ENCODE measurements around the gene IL27RA.

The IL27RA gene

GRCh38 chr19:14031719-14032480 lies at the start of gene IL27RA:
Gene IL27RA (plus strand): TSS chr19:14031762. CDS start chr19:14031873, 111 bp downstream.
- Histone ChIP-seq H3K9me3 (ENCODE audit: control insufficient read depth, insufficient read depth, low read length) (no peaks in the 10 kb centered on the region), H3K27ac (ENCODE audit: low read depth, low read length) (no peak within 1 kb of the TSS), H3K27me3 (ENCODE audit: control insufficient read depth, insufficient read depth, low read length) (peaks cover 7% of the 10 kb centered on the region; the same call in 1 of the 2 replicates), H3K4me3 (ENCODE audit: low read depth, low read length) (peak within 1 kb of the TSS; percentile 82), H3K4me1 (ENCODE audit: control insufficient read depth, insufficient read depth, low read length) (no peaks in the 10 kb centered on the region), H3K9ac (ENCODE audit: low read depth, low read length) (peak within 1 kb of the TSS; percentile 64), H3K36me3 (ENCODE audit: control insufficient read depth, insufficient read depth, low read length) (no peaks in the 10 kb centered on the region)

GRCh38 chr19:13981988-13982501 lies 49.5 kb upstream of the IL27RA start:
- Histone ChIP-seq H3K4me1 (ENCODE audit: control insufficient read depth, insufficient read depth, low read length) (peaks cover 36% of the 10 kb centered on the region), H3K4me3 (ENCODE audit: low read depth, low read length) (no peak overlapping the region), H3K9me3 (ENCODE audit: control insufficient read depth, insufficient read depth, low read length) (no peaks in the 10 kb centered on the region), H3K27ac (ENCODE audit: low read depth, low read length) (no peak overlapping the region), H3K9ac (ENCODE audit: low read depth, low read length) (no peak overlapping the region), H3K36me3 (ENCODE audit: control insufficient read depth, insufficient read depth, low read length) (0 out of 2 replicates have a peak, but pooled peaks cover 5% of the 10 kb centered on the region), H3K27me3 (ENCODE audit: control insufficient read depth, insufficient read depth, low read length) (no peaks in the 10 kb centered on the region)

DNA sequence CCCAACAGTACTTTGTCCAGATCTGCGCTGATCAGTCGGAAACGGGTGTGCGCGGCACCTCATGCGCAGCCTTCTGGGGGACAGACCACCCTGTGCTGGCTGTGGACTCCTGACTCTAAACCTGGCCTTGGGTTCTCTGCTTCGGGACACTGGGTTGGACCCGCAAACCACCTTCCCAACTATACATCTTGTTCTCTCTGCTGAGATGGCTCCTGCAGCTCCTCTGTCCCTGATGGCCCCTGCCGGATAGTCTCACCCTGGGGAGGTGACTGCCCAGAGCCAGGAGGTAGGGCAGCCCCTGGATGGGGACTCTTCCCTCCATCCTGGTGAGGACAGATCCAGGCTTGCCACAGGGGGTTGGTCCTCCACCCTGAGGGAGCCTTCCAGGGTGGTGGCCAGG lies 48.8 kb upstream of the IL27RA start:
- no peak overlapping the region for H3K9ac ChIP-seq (ENCODE audit: low read depth, low read length)
- H3K4me1 ChIP-seq (ENCODE audit: control insufficient read depth, insufficient read depth, low read length) = peaks cover 43% of the 10 kb centered on the region
- no peak overlapping the region for H3K27ac ChIP-seq (ENCODE audit: low read depth, low read length)
- H3K9me3 ChIP-seq (ENCODE audit: control insufficient read depth, insufficient read depth, low read length) = no peaks in the 10 kb centered on the region
- no peaks in the 10 kb centered on the region for H3K27me3 ChIP-seq (ENCODE audit: control insufficient read depth, insufficient read depth, low read length)
- 0 out of 2 replicates have a peak, but pooled peaks cover 5% of the 10 kb centered on the region for H3K36me3 ChIP-seq (ENCODE audit: control insufficient read depth, insufficient read depth, low read length)
- no peak overlapping the region for H3K4me3 ChIP-seq (ENCODE audit: low read depth, low read length)

GRCh38 chr19:13983213-13983889 lies 48.2 kb upstream of the IL27RA start:
- Histone ChIP-seq H3K27me3 (ENCODE audit: control insufficient read depth, insufficient read depth, low read length) (no peaks in the 10 kb centered on the region), H3K36me3 (ENCODE audit: control insufficient read depth, insufficient read depth, low read length) (0 out of 2 replicates have a peak, but pooled peaks cover 5% of the 10 kb centered on the region), H3K4me3 (ENCODE audit: low read depth, low read length) (no peak overlapping the region), H3K9ac (ENCODE audit: low read depth, low read length) (no peak overlapping the region), H3K9me3 (ENCODE audit: control insufficient read depth, insufficient read depth, low read length) (no peaks in the 10 kb centered on the region), H3K4me1 (ENCODE audit: control insufficient read depth, insufficient read depth, low read length) (peaks cover 39% of the 10 kb centered on the region), H3K27ac (ENCODE audit: low read depth, low read length) (no peak overlapping the region)

GRCh38 chr19:13984186-13984585 lies 47.4 kb upstream of the IL27RA start:
- Histone ChIP-seq H3K4me3 (ENCODE audit: low read depth, low read length) (no peak overlapping the region), H3K9me3 (ENCODE audit: control insufficient read depth, insufficient read depth, low read length) (no peaks in the 10 kb centered on the region), H3K9ac (ENCODE audit: low read depth, low read length) (no peak overlapping the region), H3K36me3 (ENCODE audit: control insufficient read depth, insufficient read depth, low read length) (0 out of 2 replicates have a peak, but pooled peaks cover 5% of the 10 kb centered on the region), H3K27ac (ENCODE audit: low read depth, low read length) (no peak overlapping the region), H3K27me3 (ENCODE audit: control insufficient read depth, insufficient read depth, low read length) (no peaks in the 10 kb centered on the region), H3K4me1 (ENCODE audit: control insufficient read depth, insufficient read depth, low read length) (peaks cover 38% of the 10 kb centered on the region)

DNA sequence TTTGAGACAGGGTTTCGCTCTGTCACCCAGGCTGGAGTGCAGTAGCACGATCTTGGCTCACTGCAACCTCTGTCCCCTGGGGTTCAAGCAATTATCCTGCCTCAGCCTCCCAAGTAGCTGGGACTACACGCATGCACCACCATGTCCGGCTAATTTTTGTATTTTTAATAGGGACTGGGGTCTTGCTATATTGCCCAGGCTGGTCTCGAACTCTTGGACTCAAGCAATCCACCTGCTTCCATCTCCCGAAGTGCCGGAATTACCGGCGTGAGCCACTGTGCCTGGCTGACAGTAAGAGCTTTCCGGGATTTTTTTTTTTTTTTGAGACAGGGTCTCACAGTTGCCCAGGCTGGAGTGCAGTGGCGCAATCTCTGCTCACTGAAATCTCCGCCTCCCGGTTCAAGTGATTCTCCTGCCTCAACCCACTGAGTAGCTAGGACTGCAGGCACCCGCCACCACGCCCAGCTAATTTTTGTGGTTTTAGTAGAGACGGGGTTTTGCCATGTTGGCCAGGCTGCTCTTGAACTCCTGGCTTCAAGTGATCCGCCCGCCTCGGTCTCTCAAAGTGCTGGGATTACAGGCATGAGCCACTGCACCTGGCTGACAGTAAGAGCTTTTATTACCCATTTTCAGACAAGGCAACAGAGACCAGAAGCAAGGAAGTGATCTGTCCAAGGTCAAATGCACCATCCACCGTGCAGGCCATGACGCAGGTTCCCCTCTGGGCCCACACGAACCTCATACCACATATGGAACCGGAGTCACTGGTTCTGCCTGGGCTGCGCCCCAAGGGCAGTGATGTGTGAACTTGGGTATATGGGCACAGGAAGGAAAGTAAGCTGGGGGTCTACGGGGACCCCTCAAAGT lies 46.5 kb upstream of the IL27RA start:
- Histone ChIP-seq H3K9ac (ENCODE audit: low read depth, low read length) (no peak overlapping the region), H3K9me3 (ENCODE audit: control insufficient read depth, insufficient read depth, low read length) (no peaks in the 10 kb centered on the region)

GRCh38 chr19:13985771-13986347 lies 45.7 kb upstream of the IL27RA start:
- 0 out of 2 replicates have a peak, but pooled peaks cover 5% of the 10 kb centered on the region for H3K36me3 ChIP-seq (ENCODE audit: control insufficient read depth, insufficient read depth, low read length)
- no peaks in the 10 kb centered on the region for H3K9me3 ChIP-seq (ENCODE audit: control insufficient read depth, insufficient read depth, low read length)
- peak overlapping the region; percentile 81 for H3K27ac ChIP-seq (ENCODE audit: low read depth, low read length)
- H3K4me3 ChIP-seq (ENCODE audit: low read depth, low read length) = no peak overlapping the region
- H3K9ac ChIP-seq (ENCODE audit: low read depth, low read length) = peak overlapping the region; percentile 61
- H3K27me3 ChIP-seq (ENCODE audit: control insufficient read depth, insufficient read depth, low read length) = no peaks in the 10 kb centered on the region
- H3K4me1 ChIP-seq (ENCODE audit: control insufficient read depth, insufficient read depth, low read length) = peaks cover 29% of the 10 kb centered on the region

More for the DNA sequence above, 46.5 kb upstream of the IL27RA start:
- H3K27me3 ChIP-seq (ENCODE audit: control insufficient read depth, insufficient read depth, low read length) = no peaks in the 10 kb centered on the region
- 0 out of 2 replicates have a peak, but pooled peaks cover 5% of the 10 kb centered on the region for H3K36me3 ChIP-seq (ENCODE audit: control insufficient read depth, insufficient read depth, low read length)
- H3K4me1 ChIP-seq (ENCODE audit: control insufficient read depth, insufficient read depth, low read length) = peaks cover 29% of the 10 kb centered on the region
- no peak overlapping the region for H3K27ac ChIP-seq (ENCODE audit: low read depth, low read length)
- H3K4me3 ChIP-seq (ENCODE audit: low read depth, low read length) = no peak overlapping the region

GRCh38 chr19:13986348-13986904 lies 45.1 kb upstream of the IL27RA start:
- Histone ChIP-seq H3K27ac (ENCODE audit: low read depth, low read length) (peak overlapping the region; percentile 81), H3K4me3 (ENCODE audit: low read depth, low read length) (no peak overlapping the region), H3K9me3 (ENCODE audit: control insufficient read depth, insufficient read depth, low read length) (no peaks in the 10 kb centered on the region), H3K9ac (ENCODE audit: low read depth, low read length) (peak overlapping the region; percentile 61), H3K36me3 (ENCODE audit: control insufficient read depth, insufficient read depth, low read length) (0 out of 2 replicates have a peak, but pooled peaks cover 5% of the 10 kb centered on the region), H3K27me3 (ENCODE audit: control insufficient read depth, insufficient read depth, low read length) (no peaks in the 10 kb centered on the region), H3K4me1 (ENCODE audit: control insufficient read depth, insufficient read depth, low read length) (peaks cover 29% of the 10 kb centered on the region)

- Histone ChIP-seq H3K4me1 (ENCODE audit: control insufficient read depth, insufficient read depth, low read length) (peaks cover 29% of the 10 kb centered on the region), H3K9ac (ENCODE audit: low read depth, low read length) (no peak overlapping the region), H3K4me3 (ENCODE audit: low read depth, low read length) (no peak overlapping the region), H3K9me3 (ENCODE audit: control insufficient read depth, insufficient read depth, low read length) (no peaks in the 10 kb centered on the region), H3K36me3 (ENCODE audit: control insufficient read depth, insufficient read depth, low read length) (peaks cover 7% of the 10 kb centered on the region), H3K27ac (ENCODE audit: low read depth, low read length) (peak overlapping the region; percentile 81), H3K27me3 (ENCODE audit: control insufficient read depth, insufficient read depth, low read length) (no peaks in the 10 kb centered on the region)
Observed at GRCh38 chr19:13987101-13987890, 44.3 kb upstream of the IL27RA start.

Data from HUES48 (cell line).